LNCaP clone FGC (cell line): Measurements from ENCODE around the gene SLC7A10.

Experiments used
- DNase-seq: peaks from one replicate; pipeline ENCODE4 v3.0.0-alpha.2; 2011; ENCODE audit warnings: low read depth
- H3K4me3 ChIP-seq: 2 replicates; pipeline ENCODE4 v1.5.1; 2011; ENCODE audit warnings: mild to moderate bottlenecking, low read depth, low read length, control low read depth
- CTCF ChIP-seq: IDR thresholded peaks from 2 replicates; pipeline ENCODE4 v1.5.1; 2012; ENCODE audit warnings: mild to moderate bottlenecking; ENCODE audit not compliant: control insufficient read depth, insufficient read depth; ENCODE audit errors: extremely low read depth

The SLC7A10 gene

GRCh38 chr19:33261511-33262189 is 36.0 kb upstream of the SLC7A10 start:
- no peak for TF ChIP-seq CTCF
- DNase-seq: no peak
- H3K4me3 ChIP-seq: no peak overlapping the region

- DNase-seq: no peak
Measured at GRCh38 chr19:33260628-33261418, 35.2 kb upstream of the SLC7A10 start.

GRCh38 chr19:33259539-33259938 is 33.9 kb upstream of the SLC7A10 start:
- DNase-seq: no peak
- H3K4me3 ChIP-seq: no peak overlapping the region
- TF ChIP-seq CTCF: no peak

More at GRCh38 chr19:33260628-33261418, 35.2 kb upstream of the SLC7A10 start:
- no peak for TF ChIP-seq CTCF
- H3K4me3 ChIP-seq: no peak overlapping the region

- no peak overlapping the region for H3K4me3 ChIP-seq
- TF ChIP-seq CTCF: no peak
- DNase-seq: no peak
Measured at GRCh38 chr19:33257828-33258227, 32.2 kb upstream of the SLC7A10 start.

GRCh38 chr19:33256261-33256660 is 30.6 kb upstream of the SLC7A10 start:
- TF ChIP-seq CTCF: no peak
- DNase-seq: no peak
- no peak overlapping the region for H3K4me3 ChIP-seq

GRCh38 chr19:33255781-33256180 is 30.1 kb upstream of the SLC7A10 start:
- no peak for TF ChIP-seq CTCF
- no peak for DNase-seq
- no peak overlapping the region for H3K4me3 ChIP-seq
